Measurements from ENCODE around the gene OTOS. TPM values are rescaled to one million over a fixed set of nuclear protein-coding genes. Genes with fewer than 3 reads are reported as not detected.

OTOS gene
- total RNA-seq, 2 experiments from 2014 or later = not detected

GRCh38 chr2:240163844-240164574, 23.6 kb upstream of the OTOS start:
- no peak for DNase-seq
- Mint-ChIP-seq H3K36me3 (no peaks in the 10 kb centered on the region), H3K4me3 (no peak overlapping the region), H3K9me3 (ENCODE audit: low read depth) (peaks cover 8% of the 10 kb centered on the region), H3K4me1 (no peaks in the 10 kb centered on the region), H3K27me3 (no peaks in the 10 kb centered on the region), H3K27ac (no peak overlapping the region)
- CTCF ChIA-PET = no interaction called here
- no peak for ATAC-seq

DNA sequence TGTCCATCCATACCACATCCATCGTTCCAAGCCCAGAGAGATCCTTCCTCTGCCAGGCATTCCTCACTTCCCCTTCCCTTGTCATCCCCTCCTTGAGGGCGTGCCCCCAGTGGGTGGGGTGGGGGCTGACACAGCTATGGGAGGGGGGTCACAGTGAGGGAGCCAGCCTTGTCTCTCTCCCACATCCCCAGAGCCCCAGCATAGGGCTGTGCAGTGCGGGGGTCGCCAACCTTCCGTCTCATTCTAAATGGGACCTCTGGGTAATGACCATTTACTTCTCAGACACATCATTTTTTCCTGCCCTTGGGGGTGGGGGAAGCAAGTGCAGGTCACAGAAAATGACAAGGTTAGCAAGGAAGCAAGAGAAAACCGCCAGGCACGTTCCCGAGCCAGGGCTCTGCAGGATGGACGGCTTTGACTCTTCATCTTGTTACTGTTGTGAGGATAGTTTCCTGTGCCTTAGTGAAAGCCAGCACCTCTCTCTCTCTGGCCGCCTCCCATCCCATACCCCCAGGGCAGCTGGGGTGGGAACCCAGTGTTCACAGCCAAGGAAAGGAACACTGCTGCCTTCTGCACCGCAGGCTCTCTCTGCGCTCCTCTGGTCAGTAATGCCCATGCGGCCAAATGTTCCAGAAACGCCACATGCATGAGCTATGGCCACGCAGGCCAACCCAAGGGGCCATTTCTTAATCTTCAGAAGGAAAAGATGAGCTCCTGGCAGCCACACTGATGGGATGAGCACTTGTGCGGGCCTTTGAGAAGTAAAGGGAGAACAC, 22.7 kb upstream of the OTOS start:
- Mint-ChIP-seq H3K27ac (no peak overlapping the region), H3K4me3 (no peak overlapping the region), H3K9me3 (ENCODE audit: low read depth) (peaks cover 8% of the 10 kb centered on the region), H3K36me3 (no peaks in the 10 kb centered on the region), H3K27me3 (no peaks in the 10 kb centered on the region), H3K4me1 (no peaks in the 10 kb centered on the region)
- DNase-seq (no peak), ATAC-seq (no peak)
- CTCF ChIA-PET = no interaction called here

- CTCF ChIA-PET = no interaction called here
- no peak overlapping the region for H3K4me3 Mint-ChIP-seq
Measured at GRCh38 chr2:240162531-240162930, 22.1 kb upstream of the OTOS start.

GRCh38 chr2:240162032-240162431, 21.6 kb upstream of the OTOS start:
- no peak for DNase-seq
- no peaks in the 10 kb centered on the region for H3K27me3 Mint-ChIP-seq
- no peaks in the 10 kb centered on the region for H3K36me3 Mint-ChIP-seq
- H3K27ac Mint-ChIP-seq = no peak overlapping the region
- H3K4me3 Mint-ChIP-seq = no peak overlapping the region
- peaks cover 8% of the 10 kb centered on the region for H3K9me3 Mint-ChIP-seq (ENCODE audit: low read depth)
- no peaks in the 10 kb centered on the region for H3K4me1 Mint-ChIP-seq
- no peak for ATAC-seq
- CTCF ChIA-PET = no interaction called here

More at GRCh38 chr2:240162531-240162930, 22.1 kb upstream of the OTOS start:
- DNase-seq = no peak
- Mint-ChIP-seq H3K36me3 (no peaks in the 10 kb centered on the region), H3K9me3 (ENCODE audit: low read depth) (peaks cover 8% of the 10 kb centered on the region), H3K4me1 (no peaks in the 10 kb centered on the region), H3K27ac (no peak overlapping the region), H3K27me3 (no peaks in the 10 kb centered on the region)
- ATAC-seq = no peak

GRCh38 chr2:240161087-240161750, 20.8 kb upstream of the OTOS start:
- H3K36me3 Mint-ChIP-seq = no peaks in the 10 kb centered on the region
- no peak overlapping the region for H3K27ac Mint-ChIP-seq
- CTCF ChIA-PET = no interaction called here
- peaks cover 8% of the 10 kb centered on the region for H3K9me3 Mint-ChIP-seq (ENCODE audit: low read depth)
- DNase-seq = no peak
- no peak for ATAC-seq
- H3K27me3 Mint-ChIP-seq = no peaks in the 10 kb centered on the region
- no peak overlapping the region for H3K4me3 Mint-ChIP-seq
- no peaks in the 10 kb centered on the region for H3K4me1 Mint-ChIP-seq

DNA sequence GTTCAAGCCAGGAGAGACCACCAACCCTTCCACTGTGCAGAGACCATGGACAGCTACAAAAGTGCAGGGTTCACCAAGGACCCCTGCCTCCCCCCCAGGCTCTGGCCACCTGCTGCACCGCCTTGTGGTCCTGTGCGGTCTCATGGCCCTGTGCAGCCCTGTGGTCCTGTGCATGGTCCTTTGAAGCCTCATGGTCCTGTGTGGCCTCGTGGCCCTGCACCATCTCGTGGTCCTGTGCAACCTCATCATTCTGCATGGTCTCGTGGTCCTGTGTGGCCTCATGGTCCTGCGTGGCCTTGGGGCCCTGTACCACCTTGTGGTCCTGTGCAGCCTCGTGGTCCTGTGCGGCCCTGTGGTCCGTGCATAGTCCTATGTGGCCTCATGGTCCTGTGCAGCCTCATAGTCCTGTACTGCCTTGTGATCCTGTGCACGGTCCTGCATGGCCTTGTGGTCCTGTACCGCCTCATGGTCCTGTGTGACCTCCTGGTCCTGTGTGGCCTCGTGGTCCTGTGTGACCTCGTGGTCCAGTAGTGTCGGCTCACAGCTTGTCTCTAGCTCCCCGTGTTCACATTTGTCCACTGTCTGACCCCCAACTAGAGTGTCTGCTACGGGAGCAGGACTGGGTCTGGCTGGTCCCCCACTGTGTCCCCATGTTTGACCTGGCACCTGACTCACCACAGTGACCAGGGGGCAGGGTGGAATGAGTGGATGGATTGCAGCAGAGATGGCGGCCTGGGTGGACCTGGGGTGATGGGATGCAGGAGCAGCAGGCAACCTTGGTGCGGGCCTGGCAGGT, 20.0 kb upstream of the OTOS start:
- Mint-ChIP-seq H3K27me3 (no peaks in the 10 kb centered on the region), H3K9me3 (ENCODE audit: low read depth) (peaks cover 8% of the 10 kb centered on the region), H3K36me3 (no peaks in the 10 kb centered on the region), H3K4me1 (no peaks in the 10 kb centered on the region), H3K4me3 (no peak overlapping the region), H3K27ac (no peak overlapping the region)
- DNase-seq = no peak
- ATAC-seq = no peak
- CTCF ChIA-PET = no interaction called here

DNA sequence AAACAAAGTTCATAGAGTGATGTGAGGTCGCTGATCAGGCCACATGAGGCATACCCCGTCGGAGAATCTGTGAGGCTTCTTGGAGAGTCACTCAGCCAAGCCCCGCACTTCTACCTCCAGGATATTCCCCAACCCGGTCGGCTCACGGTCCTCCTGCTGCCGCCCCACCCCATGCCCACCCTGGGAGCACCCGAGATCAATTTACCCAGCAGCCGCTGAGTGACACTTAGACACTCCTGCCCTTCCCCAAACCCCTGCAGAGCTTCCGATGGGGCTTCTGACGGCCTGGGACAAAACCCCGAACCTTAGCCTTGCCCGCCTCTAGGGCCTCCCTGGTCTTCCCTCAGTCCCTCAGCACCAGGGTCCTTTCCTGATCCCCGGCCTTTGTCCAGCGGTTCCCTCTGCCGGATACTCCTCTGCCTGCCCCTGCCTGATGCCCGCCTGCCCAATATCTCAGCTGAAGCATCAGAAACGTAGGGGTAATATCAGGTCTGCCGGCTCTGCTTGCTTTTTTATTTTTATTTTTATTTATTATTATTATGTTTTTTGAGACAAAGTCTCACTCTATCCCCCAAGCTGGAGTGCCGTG, 18.9 kb upstream of the OTOS start:
- CTCF ChIA-PET = no interaction called here
- Mint-ChIP-seq H3K4me1 (no peaks in the 10 kb centered on the region), H3K9me3 (ENCODE audit: low read depth) (peaks cover 6% of the 10 kb centered on the region), H3K27me3 (no peaks in the 10 kb centered on the region), H3K36me3 (no peaks in the 10 kb centered on the region), H3K27ac (no peak overlapping the region), H3K4me3 (no peak overlapping the region)
- DNase-seq (no peak), ATAC-seq (no peak)

DNA sequence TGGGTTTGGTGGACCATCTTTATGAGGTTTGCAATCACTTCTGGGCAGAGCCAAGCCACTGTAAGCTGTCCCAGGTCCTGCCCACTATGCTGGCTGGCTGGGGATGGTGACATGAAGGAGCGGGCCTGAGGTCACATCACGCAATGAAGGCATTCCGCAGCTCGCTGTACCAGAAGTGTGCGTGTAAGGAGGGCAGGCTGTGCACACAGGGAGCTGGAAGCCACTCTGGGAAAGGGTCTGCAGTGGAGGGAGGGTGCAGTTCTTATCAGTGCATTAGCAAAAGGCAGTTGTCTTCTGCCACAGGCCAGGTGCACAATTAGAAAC, 16.7 kb upstream of the OTOS start:
- Mint-ChIP-seq H3K9me3 (ENCODE audit: low read depth) (peaks cover 2% of the 10 kb centered on the region), H3K4me1 (no peaks in the 10 kb centered on the region), H3K4me3 (no peak overlapping the region), H3K27ac (no peak overlapping the region), H3K27me3 (no peaks in the 10 kb centered on the region), H3K36me3 (no peaks in the 10 kb centered on the region)
- ATAC-seq (no peak), DNase-seq (no peak)
- CTCF ChIA-PET = no interaction called here

GRCh38 chr2:240156435-240157146, 16.1 kb upstream of the OTOS start:
- CTCF ChIA-PET = no interaction called here
- Mint-ChIP-seq H3K4me3 (no peak overlapping the region), H3K4me1 (no peaks in the 10 kb centered on the region), H3K9me3 (ENCODE audit: low read depth) (peaks cover 2% of the 10 kb centered on the region), H3K27ac (no peak overlapping the region), H3K27me3 (no peaks in the 10 kb centered on the region), H3K36me3 (no peaks in the 10 kb centered on the region)
- DNase-seq (no peak), ATAC-seq (no peak)

DNA sequence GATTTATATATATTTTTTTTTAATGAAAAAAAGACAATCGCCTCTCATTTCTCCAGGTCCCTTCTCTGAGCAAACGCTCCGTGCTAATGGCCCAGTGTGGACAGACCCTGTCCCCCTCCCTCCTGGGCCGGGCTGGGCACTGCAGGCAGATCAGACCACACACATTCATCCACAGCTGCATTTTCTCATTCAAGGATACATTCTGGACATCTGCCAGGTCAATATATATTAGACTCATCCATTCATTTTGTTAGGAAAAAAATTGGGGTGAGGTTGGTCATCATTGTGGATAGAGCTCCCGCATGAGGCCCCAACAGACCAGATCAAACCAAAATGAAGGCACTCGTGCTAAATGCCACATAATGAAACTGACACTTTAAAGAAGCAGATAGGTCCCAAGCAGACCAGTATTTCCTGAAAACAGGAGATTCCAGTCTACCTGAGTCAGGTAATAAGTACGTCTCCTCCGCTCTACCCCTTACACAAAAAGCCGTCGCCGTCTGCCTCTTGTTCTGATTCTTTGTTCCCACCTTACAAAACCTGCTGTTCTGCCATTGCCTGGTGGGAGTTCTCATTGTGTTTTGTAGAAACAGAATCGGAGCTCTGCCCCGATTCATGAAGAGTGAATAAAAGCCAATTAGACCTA, 15.4 kb upstream of the OTOS start:
- Mint-ChIP-seq H3K27ac (no peak overlapping the region), H3K9me3 (ENCODE audit: low read depth) (peaks cover 2% of the 10 kb centered on the region), H3K27me3 (peaks cover 3% of the 10 kb centered on the region), H3K4me3 (no peak overlapping the region), H3K36me3 (no peaks in the 10 kb centered on the region), H3K4me1 (no peaks in the 10 kb centered on the region)
- DNase-seq (no peak), ATAC-seq (no peak)
- CTCF ChIA-PET = no interaction called here

GRCh38 chr2:240155048-240155744, 14.7 kb upstream of the OTOS start:
- ATAC-seq (no peak), DNase-seq (no peak)
- H3K4me1 Mint-ChIP-seq = no peaks in the 10 kb centered on the region
- no peak overlapping the region for H3K4me3 Mint-ChIP-seq
- CTCF ChIA-PET = no interaction called here
- peaks cover 3% of the 10 kb centered on the region for H3K27me3 Mint-ChIP-seq
- H3K36me3 Mint-ChIP-seq = no peaks in the 10 kb centered on the region
- H3K27ac Mint-ChIP-seq = no peak overlapping the region
- H3K9me3 Mint-ChIP-seq (ENCODE audit: low read depth) = peaks cover 2% of the 10 kb centered on the region

- DNase-seq = no peak
- Mint-ChIP-seq H3K36me3 (no peaks in the 10 kb centered on the region), H3K4me1 (no peaks in the 10 kb centered on the region), H3K9me3 (ENCODE audit: low read depth) (peaks cover 2% of the 10 kb centered on the region), H3K4me3 (no peak overlapping the region), H3K27me3 (peaks cover 3% of the 10 kb centered on the region), H3K27ac (no peak overlapping the region)
- CTCF ChIA-PET = interaction anchor here (4.1 kb wide), 1 partner anchor 11 kb away, joined by 17 read pairs; no protein-coding TSS in a partner anchor
- no peak for ATAC-seq
Measured at GRCh38 chr2:240154606-240155005, 14.1 kb upstream of the OTOS start.
